ES-I3 (cell line): ENCODE measurements around the gene FARS2.

Experiments used
- H3K36me3 ChIP-seq: 2 replicates; pipeline ENCODE4 v1.6.1; 2013; ENCODE audit warnings: mild to moderate bottlenecking, low read length, control low read depth, moderate library complexity; ENCODE audit not compliant: insufficient read depth
- H3K4me1 ChIP-seq: 2 replicates; pipeline ENCODE4 v1.6.1; 2013; ENCODE audit warnings: mild to moderate bottlenecking, control low read depth, low read length; ENCODE audit not compliant: insufficient read depth
- H3K9ac ChIP-seq: 2 replicates; pipeline ENCODE4 v1.6.1; 2013; ENCODE audit warnings: low read depth, mild to moderate bottlenecking, low read length, moderate library complexity
- H3K9me3 ChIP-seq: 2 replicates; pipeline ENCODE4 v1.6.1; 2013; ENCODE audit warnings: mild to moderate bottlenecking, low read length, moderate library complexity; ENCODE audit not compliant: control insufficient read depth, insufficient read depth

FARS2 gene

GRCh38 chr6:5461365-5461764 lies 200.1 kb downstream of the FARS2 start:
- H3K36me3 ChIP-seq = no peaks in the 10 kb centered on the region
- no peak overlapping the region for H3K9ac ChIP-seq
- H3K9me3 ChIP-seq = peaks cover 3% of the 10 kb centered on the region
- H3K4me1 ChIP-seq = peaks cover 12% of the 10 kb centered on the region

GRCh38 chr6:5462856-5463255 lies 201.5 kb downstream of the FARS2 start:
- peaks cover 3% of the 10 kb centered on the region for H3K9me3 ChIP-seq
- no peaks in the 10 kb centered on the region for H3K36me3 ChIP-seq
- peaks cover 12% of the 10 kb centered on the region for H3K4me1 ChIP-seq
- no peak overlapping the region for H3K9ac ChIP-seq

- peaks cover 12% of the 10 kb centered on the region for H3K4me1 ChIP-seq
- peaks cover 3% of the 10 kb centered on the region for H3K9me3 ChIP-seq
- no peak overlapping the region for H3K9ac ChIP-seq
- H3K36me3 ChIP-seq = no peaks in the 10 kb centered on the region
These were observed 202.4 kb downstream of the FARS2 start for GRCh38 chr6:5463690-5464089.

GRCh38 chr6:5464099-5464885 lies 203.0 kb downstream of the FARS2 start:
- peaks cover 3% of the 10 kb centered on the region for H3K9me3 ChIP-seq
- peaks cover 12% of the 10 kb centered on the region for H3K4me1 ChIP-seq
- no peaks in the 10 kb centered on the region for H3K36me3 ChIP-seq
- H3K9ac ChIP-seq = no peak overlapping the region

- H3K36me3 ChIP-seq = no peaks in the 10 kb centered on the region
- H3K9ac ChIP-seq = no peak overlapping the region
- peaks cover 16% of the 10 kb centered on the region for H3K4me1 ChIP-seq
- peaks cover under 1% of the 10 kb centered on the region for H3K9me3 ChIP-seq
These were observed 205.2 kb downstream of the FARS2 start for GRCh38 chr6:5466281-5467136.

- peaks cover 20% of the 10 kb centered on the region for H3K4me1 ChIP-seq
- no peak overlapping the region for H3K9ac ChIP-seq
- H3K9me3 ChIP-seq = no peaks in the 10 kb centered on the region
- no peaks in the 10 kb centered on the region for H3K36me3 ChIP-seq
These were observed 207.3 kb downstream of the FARS2 start for GRCh38 chr6:5468586-5468985.

GRCh38 chr6:5469101-5469846 lies 208.0 kb downstream of the FARS2 start:
- Histone ChIP-seq H3K9ac (no peak overlapping the region), H3K9me3 (no peaks in the 10 kb centered on the region), H3K4me1 (peaks cover 15% of the 10 kb centered on the region), H3K36me3 (no peaks in the 10 kb centered on the region)

GRCh38 chr6:5471044-5471443 lies 209.7 kb downstream of the FARS2 start:
- H3K9ac ChIP-seq = no peak overlapping the region
- H3K36me3 ChIP-seq = no peaks in the 10 kb centered on the region
- no peaks in the 10 kb centered on the region for H3K9me3 ChIP-seq
- H3K4me1 ChIP-seq = peaks cover 15% of the 10 kb centered on the region

GRCh38 chr6:5471637-5472398 lies 210.5 kb downstream of the FARS2 start:
- Histone ChIP-seq H3K9ac (no peak overlapping the region; the same call in 1 of the 2 replicates), H3K9me3 (no peaks in the 10 kb centered on the region)

GRCh38 chr6:5472571-5472970 lies 211.3 kb downstream of the FARS2 start:
- Histone ChIP-seq H3K9me3 (no peaks in the 10 kb centered on the region), H3K9ac (no peak overlapping the region), H3K4me1 (peaks cover 15% of the 10 kb centered on the region), H3K36me3 (no peaks in the 10 kb centered on the region)

More at GRCh38 chr6:5471637-5472398, 210.5 kb downstream of the FARS2 start:
- Histone ChIP-seq H3K36me3 (no peaks in the 10 kb centered on the region), H3K4me1 (peaks cover 15% of the 10 kb centered on the region)

GRCh38 chr6:5475779-5476178 lies 214.5 kb downstream of the FARS2 start:
- Histone ChIP-seq H3K36me3 (no peaks in the 10 kb centered on the region), H3K4me1 (peaks cover 15% of the 10 kb centered on the region), H3K9me3 (no peaks in the 10 kb centered on the region), H3K9ac (no peak overlapping the region)

GRCh38 chr6:5478380-5478779 lies 217.1 kb downstream of the FARS2 start:
- no peaks in the 10 kb centered on the region for H3K4me1 ChIP-seq
- no peaks in the 10 kb centered on the region for H3K9me3 ChIP-seq
- no peaks in the 10 kb centered on the region for H3K36me3 ChIP-seq
- no peak overlapping the region for H3K9ac ChIP-seq

GRCh38 chr6:5481033-5481432 lies 219.7 kb downstream of the FARS2 start:
- no peaks in the 10 kb centered on the region for H3K4me1 ChIP-seq
- no peaks in the 10 kb centered on the region for H3K36me3 ChIP-seq
- no peak overlapping the region for H3K9ac ChIP-seq
- H3K9me3 ChIP-seq = no peaks in the 10 kb centered on the region

- Histone ChIP-seq H3K9me3 (no peaks in the 10 kb centered on the region), H3K36me3 (no peaks in the 10 kb centered on the region), H3K4me1 (no peaks in the 10 kb centered on the region), H3K9ac (no peak overlapping the region)
These were observed 220.4 kb downstream of the FARS2 start for GRCh38 chr6:5481750-5482149.
